H1 (cell line): ENCODE measurements around the gene RPS6KA6. TPM values are rescaled to one million over a fixed set of nuclear protein-coding genes. Genes with fewer than 3 reads are reported as not detected.

Source experiments
- CEBPB ChIP-seq: IDR thresholded peaks from 2 replicates; pipeline ENCODE4 v1.6.1; 2012; ENCODE audit warnings: low read depth, low read length
- CHD7 ChIP-seq: fragments of 300-600 bp; sonication (generic); IDR thresholded peaks from 2 replicates; pipeline ENCODE4 v1.7.1; 2012; ENCODE audit warnings: low read length, moderate library complexity, mild to moderate bottlenecking, inconsistent platforms; ENCODE audit not compliant: insufficient replicate concordance
- CTBP2 ChIP-seq: IDR thresholded peaks from 2 replicates; pipeline ENCODE4 v1.7.0; 2011; ENCODE audit warnings: borderline replicate concordance, mild to moderate bottlenecking, moderate library complexity, mixed read lengths, low read length; ENCODE audit not compliant: insufficient read depth, insufficient read length
- EZH2 ChIP-seq: fragments of 200-600 bp; sonication (generic); IDR thresholded peaks from 2 replicates; pipeline ENCODE4 v1.7.1; 2012; ENCODE audit warnings: low read depth, mild to moderate bottlenecking, moderate library complexity, low read length, inconsistent platforms; ENCODE audit not compliant: severe bottlenecking
- HDAC6 ChIP-seq: IDR thresholded peaks from one replicate; pipeline ENCODE4 v1.7.1; 2012; ENCODE audit warnings: low read depth, mild to moderate bottlenecking, inconsistent platforms, low read length, moderate library complexity
- PHF8 ChIP-seq: fragments of 200-600 bp; sonication (generic); conservative IDR thresholded peaks from 2 replicates; pipeline ENCODE4 v1.7.1; 2012; ENCODE audit warnings: low read depth, mild to moderate bottlenecking, inconsistent platforms, low read length, moderate library complexity
- SAP30 ChIP-seq: fragments of 300-600 bp; sonication (generic); IDR thresholded peaks from 2 replicates; pipeline ENCODE4 v1.7.1; 2012; ENCODE audit warnings: low read length, moderate library complexity, mild to moderate bottlenecking, inconsistent platforms; ENCODE audit not compliant: insufficient read depth, insufficient replicate concordance
- SIN3A ChIP-seq, 2 experiments: IDR thresholded peaks in 1 of 2; conservative IDR thresholded peaks in 1 of 2; 2 replicates each; pipeline ENCODE4 v1.6.1; 2011 to 2012; ENCODE audit warnings: low read length in 2 of 2, improper control_type of control experiment in 1 of 2, low read depth in 1 of 2, mild to moderate bottlenecking in 1 of 2
- SIRT6 ChIP-seq: IDR thresholded peaks from one replicate; pipeline ENCODE4 v1.7.1; 2012; ENCODE audit warnings: low read length, inconsistent platforms
- SP1 ChIP-seq: IDR thresholded peaks from 2 replicates; pipeline ENCODE4 v1.6.1; 2011; ENCODE audit warnings: low read depth, low read length
- SP2 ChIP-seq: IDR thresholded peaks from 2 replicates; pipeline ENCODE4 v1.6.1; 2012; ENCODE audit warnings: mild to moderate bottlenecking, low read length, inconsistent platforms
- polyA plus RNA-seq, 7 experiments: library from polyadenylated mRNA; depleted of rRNA in 3 of 7; stranded (reverse) in 5 of 7; unstranded in 2 of 7; fragments of >200 nt in 5 of 7; fragments of 200-250 nt in 2 of 7; gene quantifications; 1 replicate in 5 of 7; 2 replicates in 1 of 7; 4 replicates in 1 of 7; pipeline versions ENCODE4 v1.2.1 to v1.2.3, GENCODE V29; 2011 to 2013; ENCODE audit warnings: missing spikeins in 2 of 7, mixed read lengths in 2 of 7
- total RNA-seq: library from RNA; stranded (reverse); fragmentation: NEBNext Ultra II Directional; extraction: Animal tissue kit (Norgen Biotek cat#: 25700); gene quantifications from 2 replicates; pipeline ENCODE4 v1.2.1, GENCODE V29; 2021

The RPS6KA6 gene
- total and polyA plus RNA-seq, 2 of the 8 experiments (the other 6 are each of a cell fraction or from before 2014, with no cell fraction given) = 3.5 to 14.6 TPM

GRCh38 chrX:84099120-84099519 lies 88.9 kb downstream of the RPS6KA6 start (continued):
- TF ChIP-seq CHD7 = no peak
- TF ChIP-seq CEBPB = no peak
- TF ChIP-seq PHF8 = no peak
- TF ChIP-seq SP2 = no peak
- no peak for TF ChIP-seq CTBP2
- no peak for TF ChIP-seq SIRT6
- TF ChIP-seq HDAC6 = no peak
- TF ChIP-seq SAP30 = no peak
- no peak for TF ChIP-seq SIN3A (conservative IDR thresholded peaks at IDR 0.05 in 1 of 2, IDR thresholded peaks at IDR 0.05 in 1 of 2; ENCODE audit: low read depth in 1 of 2, low read length in 2 of 2)
- no peak for TF ChIP-seq EZH2
- no peak for TF ChIP-seq SP1
